ENCODE results near the gene INKA1.

INKA1 gene

GRCh38 chr3:49794926-49795905 is 7.8 kb upstream of the INKA1 start:
- H3K4me1 ChIP-seq (ENCODE audit: control insufficient read depth, low read length): peaks cover 6% of the 10 kb centered on the region
- no peaks in the 10 kb centered on the region for H3K79me2 ChIP-seq (ENCODE audit: control insufficient read depth, low read length)
- H3K27me3 ChIP-seq (ENCODE audit: control insufficient read depth, low read length): no peaks in the 10 kb centered on the region
- no peak overlapping the region for H3K27ac ChIP-seq (ENCODE audit: low read depth, low read length)
- H3K36me3 ChIP-seq (ENCODE audit: control insufficient read depth, low read length): no peaks in the 10 kb centered on the region
- no peaks in the 10 kb centered on the region for H3K9me3 ChIP-seq (ENCODE audit: control insufficient read depth, insufficient read depth, low read length)
- TF ChIP-seq CTCF (IDR thresholded peaks at IDR 0.05; ENCODE audit: low read depth, low read length, poor library complexity, severe bottlenecking) (no peak), EZH2phosphoT487 (IDR thresholded peaks at IDR 0.05; ENCODE audit: borderline replicate concordance, low read length) (no peak)
- H3K4me3 ChIP-seq (ENCODE audit: low read length): no peak overlapping the region
- no peak overlapping the region for H3K4me2 ChIP-seq (ENCODE audit: low read length)
- H4K20me1 ChIP-seq (ENCODE audit: control insufficient read depth, insufficient read depth, low read depth, low read length): no peaks in the 10 kb centered on the region
- no peaks in the 10 kb centered on the region for H3K9me2 ChIP-seq (replicated peaks; ENCODE audit: control insufficient read depth, low read length)
- H3F3A ChIP-seq (ENCODE audit: control insufficient read depth, insufficient read depth): peaks cover 5% of the 10 kb centered on the region

- peaks cover 7% of the 10 kb centered on the region; the same call in 1 of the 2 replicates for H3K36me3 ChIP-seq (ENCODE audit: control insufficient read depth, low read length)
- TF ChIP-seq CTCF (IDR thresholded peaks at IDR 0.05; ENCODE audit: low read depth, low read length, poor library complexity, severe bottlenecking): no peak
- no peaks in the 10 kb centered on the region for H3K27me3 ChIP-seq (ENCODE audit: control insufficient read depth, low read length)
- no peaks in the 10 kb centered on the region for H4K20me1 ChIP-seq (ENCODE audit: control insufficient read depth, insufficient read depth, low read depth, low read length)
- peaks cover 17% of the 10 kb centered on the region for H3K4me1 ChIP-seq (ENCODE audit: control insufficient read depth, low read length)
- no peaks in the 10 kb centered on the region for H3K9me2 ChIP-seq (replicated peaks; ENCODE audit: control insufficient read depth, low read length)
- H3K4me2 ChIP-seq (ENCODE audit: low read length): no peak overlapping the region
- H3K27ac ChIP-seq (ENCODE audit: low read depth, low read length): no peak overlapping the region
- H3K79me2 ChIP-seq (ENCODE audit: control insufficient read depth, low read length): peaks cover 10% of the 10 kb centered on the region
- H3K4me3 ChIP-seq (ENCODE audit: low read length): no peak overlapping the region
- H3K9me3 ChIP-seq (ENCODE audit: control insufficient read depth, insufficient read depth, low read length): no peaks in the 10 kb centered on the region
- H3F3A ChIP-seq (ENCODE audit: control insufficient read depth, insufficient read depth): no peaks in the 10 kb centered on the region
Measured at GRCh38 chr3:49799105-49799504, 4.0 kb upstream of the INKA1 start.

GRCh38 chr3:49799761-49800160 is 3.3 kb upstream of the INKA1 start, which contains the start of gene CDHR4:
Gene CDHR4, minus strand, starts transcription at chr3:49799873. Its CDS starts 61 bp downstream, at chr3:49799812.
- Histone ChIP-seq H3K9me3 (ENCODE audit: control insufficient read depth, insufficient read depth, low read length) (no peaks in the 10 kb centered on the region), H3K79me2 (ENCODE audit: control insufficient read depth, low read length) (peaks cover 16% of the 10 kb centered on the region), H3K9me2 (replicated peaks; ENCODE audit: control insufficient read depth, low read length) (no peaks in the 10 kb centered on the region), H3K36me3 (ENCODE audit: control insufficient read depth, low read length) (peaks cover 12% of the 10 kb centered on the region), H3K4me1 (ENCODE audit: control insufficient read depth, low read length) (peaks cover 24% of the 10 kb centered on the region), H3K27ac (ENCODE audit: low read depth, low read length) (no peak within 1 kb of the TSS), H3F3A (ENCODE audit: control insufficient read depth, insufficient read depth) (peaks cover under 1% of the 10 kb centered on the region), H3K27me3 (ENCODE audit: control insufficient read depth, low read length) (no peaks in the 10 kb centered on the region), H4K20me1 (ENCODE audit: control insufficient read depth, insufficient read depth, low read depth, low read length) (no peaks in the 10 kb centered on the region), H3K4me3 (ENCODE audit: low read length) (no peak within 1 kb of the TSS), H3K4me2 (ENCODE audit: low read length) (no peak within 1 kb of the TSS)
- TF ChIP-seq EZH2phosphoT487 (IDR thresholded peaks at IDR 0.05; ENCODE audit: borderline replicate concordance, low read length) (no peak), CTCF (IDR thresholded peaks at IDR 0.05; ENCODE audit: low read depth, low read length, poor library complexity, severe bottlenecking) (no peak)
